GM21528 (cell line): ENCODE results near the gene BAHCC1.
A peak's percentile ranks its signal among the peaks of the same experiment; 100 is the strongest.
"Not testable (repeated sequence)": the region's sequence is repeated elsewhere in the genome, so short reads cannot be mapped to it uniquely, and the experiment has no call there.

Experiments
- ATAC-seq: cut with Tn5 transposase; IDR thresholded peaks from one replicate; pipeline ENCODE4 v1.9.1; 2021; ENCODE audit warnings: mild to moderate bottlenecking, moderate library complexity; ENCODE audit not compliant: unreplicated experiment, low FRiP score

Gene BAHCC1

DNA sequence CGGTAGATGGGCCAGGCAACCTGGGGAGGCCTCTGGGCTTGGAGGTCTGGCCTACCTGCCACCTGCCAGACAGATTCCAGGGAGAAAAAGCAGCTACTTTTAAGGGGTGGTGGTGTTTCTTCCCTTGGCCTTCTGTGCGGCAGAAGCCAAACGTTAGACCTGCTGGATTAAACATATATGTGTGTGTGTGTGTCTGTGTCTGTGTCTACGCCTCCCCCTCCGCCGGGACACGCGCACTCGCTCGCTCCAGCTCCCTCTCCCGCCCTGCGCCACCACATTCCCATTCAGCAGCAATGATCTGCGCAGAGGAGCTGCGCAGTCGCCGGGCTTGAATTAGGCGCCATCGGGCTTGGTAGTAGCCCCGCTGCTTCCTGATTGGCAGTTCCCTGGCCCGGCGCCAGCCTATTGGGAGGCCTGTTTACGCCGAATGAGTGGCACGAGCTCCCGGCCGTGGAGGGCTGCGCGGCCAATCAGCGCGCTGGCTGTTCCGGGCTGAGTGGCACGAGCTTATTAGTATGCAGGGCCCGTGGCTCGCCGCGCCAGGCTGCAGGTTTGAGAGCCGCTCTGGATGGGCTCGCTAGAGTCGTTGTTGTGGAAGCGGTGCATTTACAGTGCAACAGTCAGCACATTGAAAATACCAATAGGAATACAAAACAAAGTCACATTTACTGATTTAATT is at the start of gene BAHCC1:
TSS of gene BAHCC1 (plus strand) at position 537 of the 679 bp plus-strand sequence. CDS start 4,283 bp downstream, outside the sequence.
- no peak for ATAC-seq

- ATAC-seq, result peak; percentile 64
Measured at GRCh38 chr17:81346090-81346907, 49.0 kb upstream of the BAHCC1 start.

- no peak for ATAC-seq
Measured at GRCh38 chr17:81346908-81347349, 48.3 kb upstream of the BAHCC1 start.

GRCh38 chr17:81347437-81347836 is 47.8 kb upstream of the BAHCC1 start:
- no peak for ATAC-seq

DNA sequence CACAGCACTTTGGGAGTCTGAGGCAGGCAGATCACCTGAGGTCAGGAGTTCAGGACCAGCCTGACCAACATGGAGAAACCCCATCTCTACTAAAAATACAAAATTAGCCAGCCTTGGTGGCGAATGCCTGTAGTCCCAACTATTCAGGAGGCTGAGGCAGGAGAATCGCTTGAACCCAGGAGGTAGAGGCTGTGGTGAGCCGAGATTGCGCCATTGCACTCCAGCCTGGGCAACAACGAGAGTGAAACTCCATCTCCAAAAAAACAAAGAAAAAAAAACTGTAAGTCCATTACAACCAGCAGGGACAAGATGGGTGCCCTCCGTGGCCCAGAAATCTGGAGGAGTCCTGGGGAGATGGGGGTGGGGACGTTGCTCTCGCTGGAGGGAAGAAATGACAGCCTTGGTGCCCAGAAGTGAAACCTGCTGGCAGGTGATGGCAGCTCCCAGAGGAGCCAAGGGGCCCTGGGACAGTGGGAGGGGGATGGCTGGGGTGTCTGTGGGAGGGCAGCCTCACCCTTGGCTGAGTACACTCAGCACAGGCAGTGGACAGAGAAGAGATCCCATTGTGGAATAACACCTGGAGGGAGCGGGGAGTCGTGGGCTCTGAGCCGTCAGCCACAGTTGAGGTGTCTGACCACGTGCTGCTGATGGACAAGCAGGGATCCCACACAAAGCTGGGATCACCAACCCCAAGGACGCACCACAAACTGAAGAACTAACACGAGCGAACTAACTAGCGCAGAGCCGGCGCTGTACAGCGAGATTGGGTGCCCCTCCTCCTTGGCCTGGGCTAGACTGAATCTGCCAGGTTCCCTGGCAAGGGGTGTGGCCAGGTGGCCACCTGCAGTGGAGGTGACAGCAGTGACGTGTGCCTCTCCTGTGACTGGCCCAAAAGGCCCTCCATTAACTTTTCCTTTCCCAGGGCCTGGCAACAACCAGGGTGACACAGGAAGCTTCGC is 46.9 kb upstream of the BAHCC1 start:
- no peak for ATAC-seq

DNA sequence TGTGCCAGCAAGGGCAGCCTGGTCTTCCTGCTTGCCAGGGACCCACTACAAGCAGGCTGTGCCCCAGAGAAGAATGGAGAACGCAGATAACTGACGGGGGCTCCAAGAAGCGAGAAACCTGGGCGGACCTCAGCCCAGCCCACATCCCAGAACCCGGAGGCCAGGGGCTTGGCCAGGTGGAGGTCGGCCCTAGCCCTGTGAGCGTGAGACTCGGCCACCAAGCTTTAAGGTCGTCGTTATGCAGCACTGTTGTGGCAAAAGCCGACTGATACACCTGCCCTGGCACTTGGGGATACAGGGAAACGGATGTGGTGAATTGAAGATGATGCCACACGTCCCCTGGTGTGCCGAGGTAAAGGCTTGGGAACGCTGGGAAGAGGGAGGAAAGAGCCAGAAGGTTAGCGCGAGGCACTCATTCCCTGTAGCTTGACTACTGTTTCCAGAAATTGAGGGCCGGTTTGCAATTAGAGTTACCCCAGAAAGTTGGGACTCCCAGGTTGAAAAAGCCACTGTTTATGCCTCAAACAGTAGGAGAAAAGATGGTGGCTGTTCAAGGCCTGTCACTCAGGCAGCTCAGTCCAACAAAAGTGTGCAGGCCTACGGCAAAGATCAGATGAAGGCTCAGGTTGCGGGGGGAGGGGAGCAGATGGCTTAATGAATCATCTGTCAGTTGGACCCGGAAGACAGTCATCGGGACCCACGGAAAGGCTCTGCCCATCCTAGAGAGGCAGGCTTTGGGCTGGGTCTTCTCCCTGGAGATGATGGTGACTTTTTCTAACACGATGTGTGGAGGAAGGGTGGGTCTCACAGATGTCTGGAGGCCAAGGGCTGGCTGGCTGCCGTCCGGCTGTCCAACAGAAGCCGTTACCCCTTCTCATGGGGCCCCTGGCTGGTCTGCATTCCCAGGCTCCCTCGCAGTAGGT is 45.6 kb upstream of the BAHCC1 start:
- ATAC-seq, result no peak

GRCh38 chr17:81350320-81350890 is 44.9 kb upstream of the BAHCC1 start:
- no peak for ATAC-seq

- ATAC-seq, result not testable (repeated sequence)
Measured at GRCh38 chr17:81351329-81352052, 43.8 kb upstream of the BAHCC1 start.

DNA sequence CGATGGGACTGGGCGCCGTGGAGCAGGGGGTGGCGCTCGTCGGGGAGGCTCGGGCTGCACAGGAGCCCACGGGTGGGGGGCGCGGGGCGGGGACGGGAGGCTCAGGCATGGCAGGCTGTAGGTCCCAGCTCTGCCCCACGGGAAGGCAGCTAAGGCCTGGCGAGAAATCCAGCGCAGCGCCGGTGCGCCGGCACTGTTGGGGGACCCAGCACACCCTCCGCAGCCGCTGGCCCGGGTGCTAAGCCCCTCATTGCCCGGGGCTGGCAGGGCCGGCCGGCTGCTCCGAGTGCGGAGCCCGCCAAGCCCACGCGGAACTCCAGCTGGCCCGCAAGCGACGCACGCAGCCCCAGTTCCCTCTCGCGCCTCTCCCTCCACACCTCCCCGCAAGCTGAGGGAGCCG is 43.2 kb upstream of the BAHCC1 start:
- ATAC-seq, result not testable (repeated sequence)

DNA sequence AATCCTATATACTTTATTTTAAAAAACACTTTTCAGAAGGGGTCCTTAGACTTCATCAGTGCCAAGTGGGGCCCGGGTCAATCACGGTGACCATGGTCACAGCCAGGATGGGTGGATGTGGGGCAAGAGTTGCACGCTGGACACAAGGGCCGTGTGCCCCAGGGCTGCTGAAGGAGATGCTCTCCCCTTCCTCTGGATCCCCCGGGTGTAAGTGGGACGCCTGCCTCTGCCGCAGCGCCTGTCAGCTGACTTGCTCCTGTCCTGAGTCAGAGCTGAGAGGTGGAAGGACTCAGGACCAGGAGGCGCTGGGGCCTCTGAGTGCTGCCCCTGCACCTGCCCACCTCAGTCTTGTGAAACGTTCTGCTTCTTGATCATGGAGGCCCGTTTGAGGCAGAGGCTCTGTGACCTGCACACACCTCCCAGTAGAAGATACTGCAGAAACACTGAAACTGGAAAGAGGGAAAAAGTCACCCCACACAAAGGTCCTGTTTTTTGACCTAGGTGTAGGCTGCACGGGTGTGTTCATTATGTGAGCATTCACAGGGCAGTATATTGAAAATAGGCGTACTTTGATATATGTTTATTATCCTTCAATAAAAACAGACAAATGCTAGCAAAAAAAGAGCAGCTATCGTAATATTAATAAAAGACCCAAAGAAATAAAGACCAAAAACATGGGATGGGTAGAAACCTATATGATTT is 40.9 kb upstream of the BAHCC1 start:
- ATAC-seq, result no peak

DNA sequence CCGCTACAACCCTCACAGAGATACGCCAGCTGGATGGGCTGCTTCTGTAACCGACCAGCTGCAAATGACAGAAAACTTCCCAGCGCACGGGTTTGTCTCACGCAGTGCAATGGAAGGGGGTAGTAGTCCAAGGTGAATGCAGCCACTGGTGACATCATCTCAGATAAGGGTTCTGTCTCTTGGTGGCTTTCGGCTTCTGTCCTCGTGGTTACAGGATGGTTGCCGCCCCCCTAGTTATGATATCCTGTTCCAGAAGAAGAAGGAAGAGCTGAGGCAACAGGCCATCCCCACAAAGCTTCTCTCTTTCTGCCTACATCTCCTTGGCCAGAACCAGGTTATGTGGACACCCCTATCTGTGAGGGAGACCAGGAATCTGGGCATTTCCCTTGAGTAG is 40.3 kb upstream of the BAHCC1 start:
- ATAC-seq, result no peak

DNA sequence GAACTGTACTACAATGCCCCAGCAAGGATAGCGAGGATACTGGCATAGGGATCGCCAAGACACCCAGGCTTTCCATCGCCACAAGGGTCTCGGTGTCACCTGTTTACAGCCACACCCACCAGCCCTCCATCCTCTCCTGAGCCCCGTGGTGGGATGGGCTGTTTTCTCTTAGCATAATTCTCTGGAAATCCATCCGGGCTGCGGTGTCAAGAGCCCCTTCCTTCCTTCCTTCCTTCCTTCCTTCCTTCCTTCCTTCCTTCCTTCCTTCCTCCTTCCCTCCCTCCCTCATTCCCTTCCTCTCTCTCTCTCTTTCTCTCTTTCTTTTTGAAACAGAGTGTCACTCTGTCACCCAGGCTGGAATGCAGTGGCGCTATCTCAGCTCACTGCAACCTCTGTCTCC is 36.0 kb upstream of the BAHCC1 start:
- no peak for ATAC-seq

- ATAC-seq, result not testable (repeated sequence)
Measured at GRCh38 chr17:81362001-81362400, 33.3 kb upstream of the BAHCC1 start.

- no peak for ATAC-seq
Measured at GRCh38 chr17:81364278-81365147, 30.7 kb upstream of the BAHCC1 start.

- ATAC-seq, result no peak
Measured at GRCh38 chr17:81365148-81365600, 30.1 kb upstream of the BAHCC1 start.

DNA sequence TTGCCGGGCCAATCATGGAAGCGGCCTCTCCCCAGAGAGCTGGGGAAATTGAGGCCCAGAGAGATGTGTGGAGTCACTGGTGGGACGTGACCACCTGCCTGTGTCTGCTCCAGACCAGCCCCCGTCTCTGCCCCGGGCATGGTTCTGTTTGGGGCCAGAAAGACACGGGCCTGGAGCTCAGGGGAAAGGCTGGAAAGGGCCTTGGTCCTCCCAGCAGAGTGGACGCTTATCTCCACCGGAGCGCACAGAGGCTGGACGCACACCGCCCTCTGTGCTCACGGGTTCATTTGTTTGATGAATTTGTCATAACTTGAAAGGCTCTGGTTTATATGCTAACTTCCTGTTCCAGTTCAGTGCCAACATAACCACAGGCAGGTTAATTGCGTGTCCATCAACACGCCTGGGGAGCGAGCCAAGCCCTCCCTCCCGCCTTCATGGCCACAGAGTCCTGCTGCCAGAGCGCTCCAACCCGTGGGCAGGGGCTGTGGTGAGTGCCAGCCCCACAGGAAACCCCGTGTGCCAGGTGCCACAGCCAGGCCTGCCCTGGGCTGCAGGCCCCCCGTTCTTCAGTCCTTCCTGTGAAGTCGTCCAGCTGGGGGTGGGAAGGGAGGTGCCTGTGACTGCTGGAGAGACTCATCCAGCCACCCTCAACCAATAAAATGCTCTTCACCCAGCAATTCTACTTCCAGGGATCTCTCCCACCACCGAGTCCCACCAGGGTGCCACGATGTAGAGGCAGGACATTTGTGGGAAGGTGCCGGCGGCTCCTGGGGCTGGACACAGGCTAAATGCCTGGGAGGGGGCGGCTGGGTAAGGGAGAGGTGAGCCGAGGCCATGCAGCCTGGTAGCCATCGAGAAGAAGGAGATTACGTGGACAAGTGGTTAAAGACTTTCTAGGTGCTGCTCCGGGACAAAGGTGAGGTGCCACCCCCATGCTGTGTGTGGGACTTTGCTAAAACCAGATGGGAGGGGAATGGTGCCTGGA is 29.4 kb upstream of the BAHCC1 start:
- ATAC-seq, result no peak
